ENCODE measurements around the gene GAB4.

DNA sequence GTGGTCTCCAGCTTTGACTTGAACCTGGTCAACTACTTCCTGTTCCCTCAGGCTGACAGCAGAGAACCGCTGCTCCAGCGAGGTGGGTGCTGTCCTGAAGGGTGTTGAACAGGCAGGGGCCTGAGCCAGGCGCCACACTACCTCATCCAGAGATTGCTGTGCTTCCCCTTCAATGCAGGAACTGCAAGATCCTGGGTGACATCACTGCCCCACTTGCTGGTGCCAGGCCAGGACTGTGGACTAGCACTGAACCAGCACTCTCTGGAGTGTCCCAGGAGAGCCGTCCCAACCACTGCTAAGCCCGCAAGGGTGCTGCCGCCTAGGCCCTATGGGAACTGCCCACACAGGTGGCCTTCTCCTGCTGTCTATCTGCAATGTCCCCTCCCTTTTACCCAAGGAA is 51.7 kb downstream of the GAB4 start:
- TF ChIP-seq TCF12 (IDR thresholded peaks at IDR 0.05; ENCODE audit: low read depth) (no peak), TAF1 (IDR thresholded peaks at IDR 0.05; ENCODE audit: low read depth) (no peak), CEBPB (IDR thresholded peaks at IDR 0.05) (no peak), ZBTB7A (IDR thresholded peaks at IDR 0.05; ENCODE audit: low read depth) (no peak), TEAD4 (IDR thresholded peaks at IDR 0.05) (no peak), FOXM1 (IDR thresholded peaks at IDR 0.05; ENCODE audit: borderline replicate concordance, low read depth) (no peak), YY1 (IDR thresholded peaks at IDR 0.05; ENCODE audit: low read depth) (no peak), EP300 (IDR thresholded peaks at IDR 0.05; ENCODE audit: borderline replicate concordance) (no peak)
